Mesothelial cell of epicardium (in vitro differentiated cells): ENCODE measurements around the gene HMGCLL1. TPM values are rescaled to one million over a fixed set of nuclear protein-coding genes. Genes with fewer than 3 reads are reported as not detected.

Experiments used
- DNase-seq, 2 experiments: peaks; one replicate each; pipeline ENCODE4 v3.0.0; 2021; ENCODE audit warnings: low spot score in 2 of 2; ENCODE audit not compliant: unreplicated experiment in 2 of 2
- H3K27ac Mint-ChIP-seq: 2 replicates; pipeline ENCODE4 v1.8.0; 2021; ENCODE audit warnings: mixed read lengths
- H3K27me3 Mint-ChIP-seq: 2 replicates; pipeline ENCODE4 v1.8.0; 2021; ENCODE audit warnings: low read depth, mixed read lengths
- H3K36me3 Mint-ChIP-seq: 2 replicates; pipeline ENCODE4 v1.8.0; 2021; ENCODE audit warnings: mixed read lengths
- H3K4me1 Mint-ChIP-seq: 2 replicates; pipeline ENCODE4 v1.8.0; 2021; ENCODE audit warnings: mixed read lengths
- H3K4me3 Mint-ChIP-seq: 2 replicates; pipeline ENCODE4 v1.8.0; 2021; ENCODE audit warnings: mild to moderate bottlenecking, moderate library complexity, mixed read lengths
- H3K9me3 Mint-ChIP-seq: 2 replicates; pipeline ENCODE4 v1.8.0; 2021; ENCODE audit warnings: mixed read lengths
- CTCF ChIP-seq: fragments of 200-600 bp; sonication (generic); IDR thresholded peaks from one replicate; pipeline ENCODE4 v1.5.0; 2021; ENCODE audit warnings: antibody characterized with exemption; ENCODE audit not compliant: unreplicated experiment
- total RNA-seq: library from RNA; stranded (reverse); gene quantifications from 3 replicates; pipeline ENCODE4 v1.2.1, GENCODE V29; 2021

Gene HMGCLL1
- total RNA-seq, 1 donor from 2014 or later, result 2.4 TPM

GRCh38 chr6:55397986-55398385 is 181.0 kb downstream of the HMGCLL1 start:
- no peak overlapping the region for H3K4me3 Mint-ChIP-seq

DNA sequence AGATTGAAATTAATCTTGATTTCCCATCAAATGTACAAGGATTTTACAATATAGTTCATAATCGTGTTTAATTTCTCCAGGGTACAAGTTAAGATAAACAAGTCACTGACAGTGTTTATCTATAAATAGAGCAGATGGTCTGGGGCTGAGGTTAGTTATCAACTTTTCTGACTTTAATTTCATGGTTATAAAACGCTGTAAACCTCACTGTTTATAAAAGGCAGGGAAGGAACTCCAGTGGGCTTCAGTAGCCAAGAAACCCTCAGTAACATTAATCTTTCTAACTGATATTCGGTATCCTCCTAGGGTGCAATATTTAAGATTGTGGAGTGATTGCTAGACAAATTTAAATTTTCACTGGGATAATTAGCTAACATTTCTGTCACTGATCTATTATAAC is 183.1 kb downstream of the HMGCLL1 start:
- no peaks in the 10 kb centered on the region for H3K27me3 Mint-ChIP-seq
- H3K36me3 Mint-ChIP-seq, result no peaks in the 10 kb centered on the region
- H3K27ac Mint-ChIP-seq, result no peak overlapping the region
- peaks cover 19% of the 10 kb centered on the region for H3K4me1 Mint-ChIP-seq
- DNase-seq, result no peak
- H3K9me3 Mint-ChIP-seq, result no peaks in the 10 kb centered on the region
- H3K4me3 Mint-ChIP-seq, result no peak overlapping the region
- no peak for TF ChIP-seq CTCF

More at GRCh38 chr6:55397986-55398385, 181.0 kb downstream of the HMGCLL1 start:
- no peak for DNase-seq
- Mint-ChIP-seq H3K27ac (no peak overlapping the region), H3K36me3 (no peaks in the 10 kb centered on the region), H3K9me3 (no peaks in the 10 kb centered on the region), H3K27me3 (no peaks in the 10 kb centered on the region), H3K4me1 (peaks cover 19% of the 10 kb centered on the region)
- no peak for TF ChIP-seq CTCF

GRCh38 chr6:55388211-55388610 is 190.8 kb downstream of the HMGCLL1 start:
- Mint-ChIP-seq H3K36me3 (no peaks in the 10 kb centered on the region), H3K4me1 (peaks cover 4% of the 10 kb centered on the region), H3K9me3 (no peaks in the 10 kb centered on the region), H3K27me3 (no peaks in the 10 kb centered on the region), H3K27ac (peak overlapping the region; percentile 7), H3K4me3 (no peak overlapping the region)
- no peak for DNase-seq
- no peak for TF ChIP-seq CTCF
